ENCODE data around the gene TMEM258. TPM values are rescaled to one million over a fixed set of nuclear protein-coding genes. Genes with fewer than 3 reads are reported as not detected.

TMEM258 gene
- total and polyA plus RNA-seq, 2 donors (not counting 3 experiments of a cell fraction or from before 2014, with no cell fraction given), result 140 to 534 TPM

DNA sequence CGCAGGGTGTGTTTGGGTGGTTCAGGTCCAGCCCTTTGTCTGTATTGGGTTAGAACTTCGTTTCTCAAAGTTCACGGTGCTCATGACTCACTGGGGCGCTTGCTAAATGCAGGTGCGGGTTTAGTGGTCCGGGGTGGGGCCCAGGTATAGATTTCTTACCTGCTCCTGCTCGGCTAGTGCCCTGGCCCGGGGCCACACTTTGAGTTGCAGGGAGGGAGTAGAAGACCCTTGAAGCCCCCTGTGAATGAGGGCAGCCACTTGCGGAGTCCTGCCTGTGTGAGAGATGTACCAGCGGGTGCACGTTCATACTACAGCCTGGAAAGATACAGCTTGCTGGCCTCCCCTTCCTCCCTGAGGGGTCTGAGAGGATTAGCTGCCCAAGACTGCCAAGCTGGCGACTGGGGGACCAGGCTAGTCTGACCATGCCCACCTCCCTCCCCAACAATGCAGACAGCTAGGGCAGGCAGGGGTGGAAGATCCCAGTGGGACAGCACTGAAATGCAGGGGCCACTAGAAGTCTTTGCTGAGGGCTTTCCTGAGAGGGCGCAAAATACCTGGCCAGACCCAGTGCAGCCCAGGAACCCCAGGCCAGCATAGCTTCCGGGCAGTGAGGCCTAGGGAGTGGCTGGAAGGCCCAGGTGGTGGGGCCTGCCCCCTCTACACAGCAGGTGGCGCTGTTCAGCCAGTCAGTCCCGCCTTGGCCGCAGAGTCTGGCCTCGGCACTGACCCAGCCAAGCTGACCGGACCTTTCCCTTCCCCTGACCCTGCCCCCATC lies 45.0 kb downstream of the TMEM258 start:
- Histone ChIP-seq H3K27me3 (ENCODE audit: control insufficient read depth in 2 of 2, insufficient read depth in 2 of 2, low read length in 2 of 2) (no peaks in the 10 kb centered on the region), H3K36me3 (ENCODE audit: control insufficient read depth in 2 of 2, extremely low read depth in 1 of 2, insufficient read depth in 2 of 2, low read length in 2 of 2) (no peaks in the 10 kb centered on the region), H3K79me2 (ENCODE audit: control insufficient read depth, insufficient read depth, low read length) (no peaks in the 10 kb centered on the region), H3K27ac (ENCODE audit: insufficient read depth, low read depth, low read length) (no peak overlapping the region), H3K4me1 (ENCODE audit: control insufficient read depth, extremely low read depth, insufficient read depth, low read length) (no peaks in the 10 kb centered on the region), H2AFZ (ENCODE audit: low read depth, low read length) (no peak overlapping the region), H3K9me1 (replicated peaks; ENCODE audit: control insufficient read depth, extremely low read depth, insufficient read depth, low read length) (no peaks in the 10 kb centered on the region), H4K20me1 (replicated peaks; ENCODE audit: control insufficient read depth, extremely low read depth, insufficient read depth, low read length) (no peaks in the 10 kb centered on the region), H3K9ac (replicated peaks; ENCODE audit: extremely low read depth, insufficient read depth, low read length) (no peak overlapping the region), H3K9me3 (replicated peaks; ENCODE audit: control insufficient read depth, insufficient read depth, low read length) (no peaks in the 10 kb centered on the region), H3K4me2 (ENCODE audit: insufficient read depth, low read length) (no peak overlapping the region), H3K4me3 (replicated peaks in 1 of 3; ENCODE audit: insufficient read depth in 1 of 3, low read depth in 1 of 3, low read length in 3 of 3) (no peak overlapping the region)
- ChIA-PET CTCF (interaction anchor here (0.7 to 5.4 kb wide), 25 partner anchors 8 to 365 kb away, joined by 3 to 91 read pairs (median 7); partner anchors contain the start of genes FEN1 and TMEM258), POLR2A (no interaction called here)
- FAIRE-seq (peak; percentile 92), DNase-seq (ENCODE audit: low read depth, low spot score) (peak; percentile 52)
- no TSS peak for BruUV-seq (replicated peaks)
- TF ChIP-seq GATA2 (IDR thresholded peaks at IDR 0.05; ENCODE audit: insufficient read depth, insufficient read length, low read depth, low read length), result no peak
- TF ChIP-seq, protein P1, sequence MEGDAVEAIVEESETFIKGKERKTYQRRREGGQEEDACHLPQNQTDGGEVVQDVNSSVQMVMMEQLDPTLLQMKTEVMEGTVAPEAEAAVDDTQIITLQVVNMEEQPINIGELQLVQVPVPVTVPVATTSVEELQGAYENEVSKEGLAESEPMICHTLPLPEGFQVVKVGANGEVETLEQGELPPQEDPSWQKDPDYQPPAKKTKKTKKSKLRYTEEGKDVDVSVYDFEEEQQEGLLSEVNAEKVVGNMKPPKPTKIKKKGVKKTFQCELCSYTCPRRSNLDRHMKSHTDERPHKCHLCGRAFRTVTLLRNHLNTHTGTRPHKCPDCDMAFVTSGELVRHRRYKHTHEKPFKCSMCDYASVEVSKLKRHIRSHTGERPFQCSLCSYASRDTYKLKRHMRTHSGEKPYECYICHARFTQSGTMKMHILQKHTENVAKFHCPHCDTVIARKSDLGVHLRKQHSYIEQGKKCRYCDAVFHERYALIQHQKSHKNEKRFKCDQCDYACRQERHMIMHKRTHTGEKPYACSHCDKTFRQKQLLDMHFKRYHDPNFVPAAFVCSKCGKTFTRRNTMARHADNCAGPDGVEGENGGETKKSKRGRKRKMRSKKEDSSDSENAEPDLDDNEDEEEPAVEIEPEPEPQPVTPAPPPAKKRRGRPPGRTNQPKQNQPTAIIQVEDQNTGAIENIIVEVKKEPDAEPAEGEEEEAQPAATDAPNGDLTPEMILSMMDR (IDR thresholded peaks at IDR 0.05; ENCODE audit: extremely low read depth in 1 of 2, insufficient read depth in 1 of 2, low read depth in 1 of 2, low read length in 2 of 2), result peak; percentile 93 to 98
- dilution Hi-C loops (cut with MboI; ENCODE audit: extremely low pct_ligation_motif_present, low sequenced_read_pairs) (no loop called here), intact Hi-C loops (cut with micrococcal nuclease) (loop anchor here (1.0 to 2.0 kb wide), 3 partner anchors 29 to 361 kb away; no protein-coding TSS in a partner anchor)
